ENCODE measurements around the gene ERVV-1.

DNA sequence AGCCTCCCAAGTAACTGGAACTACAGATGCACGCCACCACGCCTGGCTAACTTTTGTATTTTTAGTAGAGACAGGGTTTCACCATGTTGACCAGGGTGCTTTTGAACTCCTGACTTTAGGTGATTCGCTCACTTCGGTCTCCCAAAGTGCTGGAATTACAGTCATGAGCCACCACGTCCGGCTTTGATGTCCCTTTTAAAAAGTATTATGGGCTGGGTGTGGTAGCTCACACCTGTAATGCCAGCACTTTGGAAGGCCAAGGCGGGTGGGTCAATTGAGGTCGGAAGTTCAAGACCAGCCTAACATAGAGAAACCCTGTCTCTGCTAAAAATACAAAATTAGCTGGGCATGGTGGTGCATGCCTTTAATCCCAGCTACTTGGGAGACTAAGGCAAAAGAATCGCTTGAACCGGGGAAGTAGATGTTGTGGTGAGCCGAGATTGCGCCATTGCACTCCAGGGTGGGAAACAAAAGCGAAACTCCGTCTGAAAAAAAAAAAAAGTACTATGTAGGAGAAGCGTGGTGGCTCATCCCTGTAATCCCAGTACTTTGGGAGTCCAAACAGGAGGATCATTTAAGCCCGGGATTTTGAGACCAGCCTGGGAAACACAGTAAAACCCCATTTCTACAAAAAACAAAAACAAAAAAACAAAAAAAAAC is 22.8 kb upstream of the ERVV-1 start:
- TF ChIP-seq, protein P1, sequence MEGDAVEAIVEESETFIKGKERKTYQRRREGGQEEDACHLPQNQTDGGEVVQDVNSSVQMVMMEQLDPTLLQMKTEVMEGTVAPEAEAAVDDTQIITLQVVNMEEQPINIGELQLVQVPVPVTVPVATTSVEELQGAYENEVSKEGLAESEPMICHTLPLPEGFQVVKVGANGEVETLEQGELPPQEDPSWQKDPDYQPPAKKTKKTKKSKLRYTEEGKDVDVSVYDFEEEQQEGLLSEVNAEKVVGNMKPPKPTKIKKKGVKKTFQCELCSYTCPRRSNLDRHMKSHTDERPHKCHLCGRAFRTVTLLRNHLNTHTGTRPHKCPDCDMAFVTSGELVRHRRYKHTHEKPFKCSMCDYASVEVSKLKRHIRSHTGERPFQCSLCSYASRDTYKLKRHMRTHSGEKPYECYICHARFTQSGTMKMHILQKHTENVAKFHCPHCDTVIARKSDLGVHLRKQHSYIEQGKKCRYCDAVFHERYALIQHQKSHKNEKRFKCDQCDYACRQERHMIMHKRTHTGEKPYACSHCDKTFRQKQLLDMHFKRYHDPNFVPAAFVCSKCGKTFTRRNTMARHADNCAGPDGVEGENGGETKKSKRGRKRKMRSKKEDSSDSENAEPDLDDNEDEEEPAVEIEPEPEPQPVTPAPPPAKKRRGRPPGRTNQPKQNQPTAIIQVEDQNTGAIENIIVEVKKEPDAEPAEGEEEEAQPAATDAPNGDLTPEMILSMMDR (IDR thresholded peaks at IDR 0.05; ENCODE audit: extremely low read depth in 1 of 2, insufficient read depth in 1 of 2, low read depth in 1 of 2, low read length in 2 of 2): no peak
- TF ChIP-seq, protein P2, sequence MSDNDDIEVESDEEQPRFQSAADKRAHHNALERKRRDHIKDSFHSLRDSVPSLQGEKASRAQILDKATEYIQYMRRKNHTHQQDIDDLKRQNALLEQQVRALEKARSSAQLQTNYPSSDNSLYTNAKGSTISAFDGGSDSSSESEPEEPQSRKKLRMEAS (IDR thresholded peaks at IDR 0.05; ENCODE audit: insufficient read depth, insufficient read length): no peak
- no peak for TF ChIP-seq POLR2A (IDR thresholded peaks at IDR 0.05; ENCODE audit: low read depth, low read length)
- TF ChIP-seq EZH2 (IDR thresholded peaks at IDR 0.05; ENCODE audit: borderline replicate concordance, low read depth, low read length, severe bottlenecking): no peak
- TF ChIP-seq GATA2 (IDR thresholded peaks at IDR 0.05; ENCODE audit: insufficient read depth, insufficient read length, low read depth, low read length): no peak
